ENCODE data around the gene CYBA. TPM values are rescaled to one million over a fixed set of nuclear protein-coding genes. Genes with fewer than 3 reads are reported as not detected.
A peak's percentile ranks its signal among the peaks of the same experiment; 100 is the strongest.

CYBA gene
- total and polyA plus RNA-seq, 3 experiments from 2014 or later: 208 to 1,129 (median 237) TPM

DNA sequence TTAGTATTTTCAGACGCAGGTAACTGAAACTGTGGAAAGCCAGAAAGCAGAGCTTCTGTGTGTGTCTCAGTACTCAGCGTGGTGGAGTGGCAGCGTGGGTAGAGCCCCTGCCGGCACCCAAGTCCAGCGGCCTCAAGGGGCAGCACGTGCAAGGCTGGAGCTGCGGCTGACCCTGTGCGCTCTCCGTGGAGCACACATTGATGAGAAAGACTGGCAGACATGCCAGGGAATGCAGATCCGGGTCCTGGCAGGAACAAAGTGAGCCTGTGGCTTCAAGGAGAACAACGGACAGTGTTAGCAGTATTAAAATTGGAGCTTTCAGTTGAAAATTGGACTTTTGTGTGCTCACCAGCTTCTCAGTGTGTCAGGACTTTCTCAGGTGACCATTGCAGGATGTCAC lies 57.4 kb downstream of the CYBA start:
- Histone ChIP-seq H3K9me3 (ENCODE audit: low read length) (no peaks in the 10 kb centered on the region), H3K27me3 (ENCODE audit: insufficient read depth, low read length, poor library complexity, severe bottlenecking) (no peaks in the 10 kb centered on the region), H3K4me1 (ENCODE audit: insufficient read depth, low read length) (no peaks in the 10 kb centered on the region), H3K27ac (ENCODE audit: low read depth, low read length) (no peak overlapping the region), H3K36me3 (ENCODE audit: insufficient read depth, low read length) (peaks cover 25% of the 10 kb centered on the region), H3K4me3 (ENCODE audit: low read length) (no peak overlapping the region)
- no peaks in the 10 kb centered on the region for H3K9me3 Mint-ChIP-seq
- H3K36me3 Mint-ChIP-seq: peaks cover 0 to 66% (median 17%) of the 10 kb centered on the region in 3 donors
- H3K4me3 Mint-ChIP-seq: no peak overlapping the region
- CTCF ChIA-PET: no interaction called here
- H3K4me1 Mint-ChIP-seq: peaks cover 25 to 36% (median 36%) of the 10 kb centered on the region in 3 donors
- POLR2A ChIA-PET: no interaction called here
- DNase-seq: no peak
- peak overlapping the region in 1 of 8 donors; percentile 63 for H3K27ac Mint-ChIP-seq
- H3K27me3 Mint-ChIP-seq: no peaks in the 10 kb centered on the region

Other genes starting within 250 kb of the CYBA start
- gene ZFPM1, start 197.8 kb downstream of the CYBA start, total RNA-seq: 10 to 100 TPM; 15.5 to 16.7 TPM
- gene ZFPM1, start 197.8 kb downstream of the CYBA start, polyA plus RNA-seq: 0.71 TPM
- gene ZC3H18, start 80.7 kb downstream of the CYBA start, total RNA-seq: 100 to 1,000 TPM in 1 of 2 experiments, 10 to 100 TPM in 1; 91.4 to 102 TPM
- 21.6 TPM for gene ZC3H18, start 80.7 kb downstream of the CYBA start, polyA plus RNA-seq
- gene IL17C, start 12.5 kb downstream of the CYBA start, total RNA-seq: under 1 TPM in 1 of 2 experiments, not detected in 1; 0.22 TPM
- not detected for gene IL17C, start 12.5 kb downstream of the CYBA start, polyA plus RNA-seq
- gene MVD, start 12.0 kb upstream of the CYBA start, total RNA-seq: 10 to 100 TPM; 58.0 to 59.7 TPM
- gene MVD, start 12.0 kb upstream of the CYBA start, polyA plus RNA-seq: 25.6 TPM
- gene SNAI3, start 35.5 kb upstream of the CYBA start, total RNA-seq: 1 to 10 TPM; 2.2 to 2.8 TPM
- gene SNAI3, start 35.5 kb upstream of the CYBA start, polyA plus RNA-seq: 13.5 TPM
- gene RNF166, start 55.4 kb upstream of the CYBA start, total RNA-seq: 10 to 100 TPM; 51.7 to 56.2 TPM
- gene RNF166, start 55.4 kb upstream of the CYBA start, polyA plus RNA-seq: 122 TPM
- gene CTU2, start 55.5 kb upstream of the CYBA start, total RNA-seq: 10 to 100 TPM; 68.6 to 69.0 TPM
- 21.6 TPM for gene CTU2, start 55.5 kb upstream of the CYBA start, polyA plus RNA-seq
- 100 to 1,000 TPM; 215 to 230 TPM for gene PIEZO1, start 134.2 kb upstream of the CYBA start, total RNA-seq
- gene PIEZO1, start 134.2 kb upstream of the CYBA start, polyA plus RNA-seq: 58.4 TPM
- gene CDT1, start 152.7 kb upstream of the CYBA start, total RNA-seq: 100 to 1,000 TPM in 1 of 2 experiments, 10 to 100 TPM in 1; 97.6 to 106 TPM
- 0.26 TPM for gene CDT1, start 152.7 kb upstream of the CYBA start, polyA plus RNA-seq
- 100 to 1,000 TPM; 338 to 348 TPM for gene APRT, start 160.9 kb upstream of the CYBA start, total RNA-seq
- 490 TPM for gene APRT, start 160.9 kb upstream of the CYBA start, polyA plus RNA-seq
- gene GALNS, start 205.9 kb upstream of the CYBA start, total RNA-seq: 10 to 100 TPM; 19.2 to 22.5 TPM
- 13.0 TPM for gene GALNS, start 205.9 kb upstream of the CYBA start, polyA plus RNA-seq
- gene TRAPPC2L, start 206.1 kb upstream of the CYBA start, total RNA-seq: 100 to 1,000 TPM in 1 of 2 experiments, 10 to 100 TPM in 1; 90.0 to 104 TPM
- gene TRAPPC2L, start 206.1 kb upstream of the CYBA start, polyA plus RNA-seq: 106 TPM
- gene PABPN1L, start 215.6 kb upstream of the CYBA start, total RNA-seq: not detected
- not detected for gene PABPN1L, start 215.6 kb upstream of the CYBA start, polyA plus RNA-seq